ENCODE data around the gene TMEM108. TPM values are rescaled to one million over a fixed set of nuclear protein-coding genes. Genes with fewer than 3 reads are reported as not detected.

The TMEM108 gene
- total and polyA plus RNA-seq, 10 of the 15 experiments (the other 5 are each of a cell fraction or from before 2014, with no cell fraction given): 0.02 to 0.58 (median 0.12) TPM; not detected in 5

- Histone ChIP-seq H3K4me1 (ENCODE audit: control insufficient read depth, insufficient read depth, low read length) (no peaks in the 10 kb centered on the region), H3K79me2 (ENCODE audit: control insufficient read depth, insufficient read depth, low read length) (no peaks in the 10 kb centered on the region), H3K4me2 (ENCODE audit: control insufficient read depth, insufficient read depth) (no peak overlapping the region), H3K27ac (ENCODE audit: control insufficient read depth, insufficient read depth) (no peak overlapping the region), H3K9ac (ENCODE audit: control insufficient read depth, insufficient read depth, low read length) (no peak overlapping the region), H3K36me3 (ENCODE audit: control insufficient read depth in 2 of 2, insufficient read depth in 2 of 2, low read length in 1 of 2) (no peaks in the 10 kb centered on the region), H3K4me3 (no peak overlapping the region), H3K27me3 (replicated peaks in 1 of 2; ENCODE audit: control insufficient read depth in 2 of 2, insufficient read depth in 2 of 2, low read length in 1 of 2) (peaks cover 7 to 14% of the 10 kb centered on the region in 2 experiments), H3K9me3 (replicated peaks; ENCODE audit: control insufficient read depth, insufficient read depth, low read length) (no peaks in the 10 kb centered on the region), H4K20me1 (ENCODE audit: control insufficient read depth, insufficient read depth) (no peaks in the 10 kb centered on the region), H2AFZ (ENCODE audit: control insufficient read depth, low read depth, low read length) (no peak overlapping the region)
- ChIA-PET POLR2A (no interaction called here), SMC1A (ENCODE audit: uncharacterized antibody, unreplicated experiment) (interaction anchor here (1.1 kb wide), 1 partner anchor 333 kb away, joined by 3 read pairs; no protein-coding TSS in a partner anchor), RAD21 (ENCODE audit: unreplicated experiment) (no interaction called here), CTCF (interaction anchor here (1.4 to 4.2 kb wide), 3 partner anchors 313 to 345 kb away, joined by 3 to 41 read pairs (median 4); no protein-coding TSS in a partner anchor)
- in situ Hi-C loops (cut with MboI) (no loop called here), intact Hi-C loops (cut with micrococcal nuclease; ENCODE audit: unreplicated experiment) (no loop called here)
- no TSS peak for BruUV-seq (replicated peaks)
- no peak for DNase-seq (ENCODE audit: low read depth, low spot score)
- WGBS (ENCODE audit: insufficient coverage, insufficient replicate concordance, low lambda C conversion rate, missing lambda C conversion rate): 6% methylated on average over 31 of the region's 31 CpGs
- ATAC-seq: no peak
- no peak for TF ChIP-seq IRF3 (IDR thresholded peaks at IDR 0.05)
- no peak for TF ChIP-seq EGR1 (IDR thresholded peaks at IDR 0.05; ENCODE audit: borderline replicate concordance in 1 of 2, low read depth in 2 of 2, low read length in 2 of 2)
- TF ChIP-seq SUPT20H (IDR thresholded peaks at IDR 0.05; ENCODE audit: borderline replicate concordance, control insufficient read depth, low read depth, low read length): no peak
- no peak for TF ChIP-seq PML (IDR thresholded peaks at IDR 0.05; ENCODE audit: low read length)
- TF ChIP-seq ZBTB33 (IDR thresholded peaks at IDR 0.05): no peak
- no peak for TF ChIP-seq NFIC (IDR thresholded peaks at IDR 0.05; ENCODE audit: low read depth, low read length)
- no peak for TF ChIP-seq ZNF24 (IDR thresholded peaks at IDR 0.05)
- no peak for TF ChIP-seq LARP7 (IDR thresholded peaks at IDR 0.05)
- TF ChIP-seq CUX1 (IDR thresholded peaks at IDR 0.05; ENCODE audit: insufficient replicate concordance, low read depth, low read length): no peak
- TF ChIP-seq PAX5 (IDR thresholded peaks at IDR 0.05; ENCODE audit: borderline replicate concordance, low read depth, low read length): no peak
- TF ChIP-seq ZSCAN29 (IDR thresholded peaks at IDR 0.05): no peak
- no peak for FAIRE-seq
Measured at GRCh38 chr3:133038731-133039375, 662 bp downstream of the TMEM108 start.

All from GM12878 (cell line).